ENCODE data around the gene LAMA2. TPM values are rescaled to one million over a fixed set of nuclear protein-coding genes. Genes with fewer than 3 reads are reported as not detected.

LAMA2 gene
- total RNA-seq, 1 experiment from 2014 or later, result 0.28 TPM

DNA sequence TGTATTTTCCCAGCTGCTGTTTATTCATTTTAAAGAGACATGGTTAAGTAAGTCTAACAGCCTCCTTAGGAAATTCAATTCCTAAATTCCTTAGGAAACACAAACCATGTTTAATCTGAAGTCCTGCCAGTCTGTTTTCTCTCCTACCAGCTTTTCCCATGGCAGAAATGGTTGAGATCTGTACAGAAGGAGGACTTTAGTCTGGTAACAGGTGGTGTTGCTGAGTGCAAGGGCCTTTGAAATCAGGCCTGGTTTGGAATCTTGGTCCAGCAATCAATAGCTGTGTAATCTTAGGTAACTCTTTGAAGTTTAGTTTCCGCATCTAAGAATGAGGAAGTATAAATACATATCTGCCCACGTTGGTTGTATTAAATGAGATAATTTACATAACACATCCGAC, 232.5 kb downstream of the LAMA2 start:
- intact Hi-C loops (cut with micrococcal nuclease; ENCODE audit: unreplicated experiment) (no loop called here), in situ Hi-C loops (cut with HindIII; ENCODE audit: low pct_unique_long_range_greater_than_20kb, low sequenced_read_pairs) (no loop called here)
- CTCF ChIA-PET, result no interaction called here
- no TSS peak for BruUV-seq (replicated peaks)
- Histone ChIP-seq H3K27ac (ENCODE audit: low read length) (no peak overlapping the region), H3K9me3 (ENCODE audit: control insufficient read depth, insufficient read depth, low read depth, low read length) (no peaks in the 10 kb centered on the region), H3K4me1 (ENCODE audit: control insufficient read depth, insufficient read depth, low read length) (no peaks in the 10 kb centered on the region), H3K36me3 (ENCODE audit: control insufficient read depth, insufficient read depth, low read length) (no peaks in the 10 kb centered on the region), H3K27me3 (ENCODE audit: control insufficient read depth, insufficient read depth, low read length) (no peaks in the 10 kb centered on the region), H3K4me3 (ENCODE audit: low read depth in 2 of 2, low read length in 2 of 2) (no peak overlapping the region)
- POLR2A ChIA-PET, result no interaction called here
- DNase-seq (ENCODE audit: low read depth, low spot score) (no peak), ATAC-seq (no peak)
- no peak for TF ChIP-seq POLR2AphosphoS5 (IDR thresholded peaks at IDR 0.05; ENCODE audit: low read depth, low read length)
- no peak for TF ChIP-seq SIN3A (IDR thresholded peaks at IDR 0.05; ENCODE audit: borderline replicate concordance, insufficient read depth, low read depth, low read length)
- TF ChIP-seq, protein P1, sequence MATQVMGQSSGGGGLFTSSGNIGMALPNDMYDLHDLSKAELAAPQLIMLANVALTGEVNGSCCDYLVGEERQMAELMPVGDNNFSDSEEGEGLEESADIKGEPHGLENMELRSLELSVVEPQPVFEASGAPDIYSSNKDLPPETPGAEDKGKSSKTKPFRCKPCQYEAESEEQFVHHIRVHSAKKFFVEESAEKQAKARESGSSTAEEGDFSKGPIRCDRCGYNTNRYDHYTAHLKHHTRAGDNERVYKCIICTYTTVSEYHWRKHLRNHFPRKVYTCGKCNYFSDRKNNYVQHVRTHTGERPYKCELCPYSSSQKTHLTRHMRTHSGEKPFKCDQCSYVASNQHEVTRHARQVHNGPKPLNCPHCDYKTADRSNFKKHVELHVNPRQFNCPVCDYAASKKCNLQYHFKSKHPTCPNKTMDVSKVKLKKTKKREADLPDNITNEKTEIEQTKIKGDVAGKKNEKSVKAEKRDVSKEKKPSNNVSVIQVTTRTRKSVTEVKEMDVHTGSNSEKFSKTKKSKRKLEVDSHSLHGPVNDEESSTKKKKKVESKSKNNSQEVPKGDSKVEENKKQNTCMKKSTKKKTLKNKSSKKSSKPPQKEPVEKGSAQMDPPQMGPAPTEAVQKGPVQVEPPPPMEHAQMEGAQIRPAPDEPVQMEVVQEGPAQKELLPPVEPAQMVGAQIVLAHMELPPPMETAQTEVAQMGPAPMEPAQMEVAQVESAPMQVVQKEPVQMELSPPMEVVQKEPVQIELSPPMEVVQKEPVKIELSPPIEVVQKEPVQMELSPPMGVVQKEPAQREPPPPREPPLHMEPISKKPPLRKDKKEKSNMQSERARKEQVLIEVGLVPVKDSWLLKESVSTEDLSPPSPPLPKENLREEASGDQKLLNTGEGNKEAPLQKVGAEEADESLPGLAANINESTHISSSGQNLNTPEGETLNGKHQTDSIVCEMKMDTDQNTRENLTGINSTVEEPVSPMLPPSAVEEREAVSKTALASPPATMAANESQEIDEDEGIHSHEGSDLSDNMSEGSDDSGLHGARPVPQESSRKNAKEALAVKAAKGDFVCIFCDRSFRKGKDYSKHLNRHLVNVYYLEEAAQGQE (IDR thresholded peaks at IDR 0.05; ENCODE audit: insufficient read depth in 1 of 2, low read depth in 2 of 2, low read length in 1 of 2), result no peak
- TF ChIP-seq TCF7L2 (IDR thresholded peaks at IDR 0.05; ENCODE audit: low read depth, low read length), result no peak
- TF ChIP-seq, protein P2, sequence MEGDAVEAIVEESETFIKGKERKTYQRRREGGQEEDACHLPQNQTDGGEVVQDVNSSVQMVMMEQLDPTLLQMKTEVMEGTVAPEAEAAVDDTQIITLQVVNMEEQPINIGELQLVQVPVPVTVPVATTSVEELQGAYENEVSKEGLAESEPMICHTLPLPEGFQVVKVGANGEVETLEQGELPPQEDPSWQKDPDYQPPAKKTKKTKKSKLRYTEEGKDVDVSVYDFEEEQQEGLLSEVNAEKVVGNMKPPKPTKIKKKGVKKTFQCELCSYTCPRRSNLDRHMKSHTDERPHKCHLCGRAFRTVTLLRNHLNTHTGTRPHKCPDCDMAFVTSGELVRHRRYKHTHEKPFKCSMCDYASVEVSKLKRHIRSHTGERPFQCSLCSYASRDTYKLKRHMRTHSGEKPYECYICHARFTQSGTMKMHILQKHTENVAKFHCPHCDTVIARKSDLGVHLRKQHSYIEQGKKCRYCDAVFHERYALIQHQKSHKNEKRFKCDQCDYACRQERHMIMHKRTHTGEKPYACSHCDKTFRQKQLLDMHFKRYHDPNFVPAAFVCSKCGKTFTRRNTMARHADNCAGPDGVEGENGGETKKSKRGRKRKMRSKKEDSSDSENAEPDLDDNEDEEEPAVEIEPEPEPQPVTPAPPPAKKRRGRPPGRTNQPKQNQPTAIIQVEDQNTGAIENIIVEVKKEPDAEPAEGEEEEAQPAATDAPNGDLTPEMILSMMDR (IDR thresholded peaks at IDR 0.05), result no peak

DNA sequence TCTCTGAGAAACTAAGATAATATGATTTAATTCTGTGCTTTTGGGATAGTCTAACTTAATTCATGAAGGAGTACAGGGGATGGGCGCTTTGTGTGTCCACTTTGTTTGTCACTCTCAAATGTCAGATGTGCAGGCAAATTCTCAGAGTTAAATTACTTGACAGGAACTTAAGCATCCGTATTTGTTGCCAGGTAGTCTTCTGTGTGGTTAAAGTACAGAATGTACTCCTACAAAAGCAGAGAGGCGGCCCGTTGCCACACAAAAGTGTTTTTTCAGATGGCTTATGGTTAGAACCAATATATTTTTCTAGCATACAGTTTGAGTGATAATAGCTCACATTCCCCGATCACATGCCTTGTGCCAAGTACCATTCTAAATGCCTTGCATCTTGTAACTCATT, 234.4 kb downstream of the LAMA2 start:
- intact Hi-C loops (cut with micrococcal nuclease; ENCODE audit: unreplicated experiment) (no loop called here), in situ Hi-C loops (cut with HindIII; ENCODE audit: low pct_unique_long_range_greater_than_20kb, low sequenced_read_pairs) (no loop called here)
- no peaks in the 10 kb centered on the region for H3K4me1 ChIP-seq (ENCODE audit: control insufficient read depth, insufficient read depth, low read length)
- H3K36me3 ChIP-seq (ENCODE audit: control insufficient read depth, insufficient read depth, low read length), result no peaks in the 10 kb centered on the region
- no peaks in the 10 kb centered on the region for H3K9me3 ChIP-seq (ENCODE audit: control insufficient read depth, insufficient read depth, low read depth, low read length)
- no peaks in the 10 kb centered on the region for H3K27me3 ChIP-seq (ENCODE audit: control insufficient read depth, insufficient read depth, low read length)
- POLR2A ChIA-PET, result no interaction called here
- CTCF ChIA-PET, result no interaction called here
- DNase-seq (ENCODE audit: low read depth, low spot score), result no peak
- H3K4me3 ChIP-seq (ENCODE audit: low read depth in 2 of 2, low read length in 2 of 2), result no peak overlapping the region
- no peak for ATAC-seq
- H3K27ac ChIP-seq (ENCODE audit: low read length), result no peak overlapping the region
- BruUV-seq (replicated peaks), result no TSS peak
- no peak for TF ChIP-seq SIN3A (IDR thresholded peaks at IDR 0.05; ENCODE audit: borderline replicate concordance, insufficient read depth, low read depth, low read length)
- no peak for TF ChIP-seq TCF7L2 (IDR thresholded peaks at IDR 0.05; ENCODE audit: low read depth, low read length)
- TF ChIP-seq, protein P1 (IDR thresholded peaks at IDR 0.05; ENCODE audit: insufficient read depth in 1 of 2, low read depth in 2 of 2, low read length in 1 of 2), result no peak
- TF ChIP-seq POLR2AphosphoS5 (IDR thresholded peaks at IDR 0.05; ENCODE audit: low read depth, low read length), result no peak
- TF ChIP-seq, protein P2 (IDR thresholded peaks at IDR 0.05), result no peak
